Right atrium auricular region (tissue), 2 donors: ENCODE measurements around the gene LSP1. TPM values are rescaled to one million over a fixed set of nuclear protein-coding genes. Genes with fewer than 3 reads are reported as not detected.

Experiments used
- DNase-seq: peaks from one replicate; pipeline ENCODE4 v3.0.0-alpha.2; 2019; ENCODE audit warnings: low spot score
- H3K27ac ChIP-seq, 2 donors: fragments of 200-600 bp; sonication (generic); 1 replicate in 1 of 2; 2 replicates in 1 of 2; pipeline ENCODE4 v1.5.1; 2016 to 2019
- H3K27me3 ChIP-seq, 2 donors: fragments of 200-600 bp; sonication (generic); one replicate each; pipeline versions ENCODE4 v1.5.1 to v1.6.0; 2017 to 2019
- H3K36me3 ChIP-seq: fragments of 200-600 bp; sonication (generic); one replicate; pipeline ENCODE4 v1.5.1; 2016
- H3K4me1 ChIP-seq, 2 donors: fragments of 200-600 bp; sonication (generic); one replicate each; pipeline versions ENCODE4 v1.5.1 to v1.6.0; 2017 to 2019
- H3K4me3 ChIP-seq, 2 donors: fragments of 200-600 bp; sonication (generic); 1 replicate in 1 of 2; 2 replicates in 1 of 2; pipeline ENCODE4 v1.5.1; 2017 to 2019; ENCODE audit warnings: mild to moderate bottlenecking in 1 of 2, moderate library complexity in 1 of 2
- H3K9me3 ChIP-seq, 2 donors: fragments of 200-600 bp; sonication (generic); one replicate each; pipeline ENCODE4 v1.5.1; 2019
- CTCF ChIP-seq, 2 donors: fragments of 200-600 bp; sonication (generic); IDR thresholded peaks; one replicate each; pipeline ENCODE4 v1.5.1; 2019; ENCODE audit warnings: antibody characterized with exemption in 2 of 2
- total RNA-seq, 2 donors: library from RNA; depleted of rRNA; stranded (reverse); fragments of >200 nt; gene quantifications; one replicate each; pipeline ENCODE4 v1.1.0, GENCODE V29; 2016

Gene LSP1
- total RNA-seq, 2 donors from 2014 or later, result 7.9 to 12.1 TPM

- H3K4me1 ChIP-seq, result peaks cover 0 to 6% of the 10 kb centered on the region in 2 donors
- no peaks in the 10 kb centered on the region for H3K27me3 ChIP-seq
- H3K9me3 ChIP-seq, result no peaks in the 10 kb centered on the region
- DNase-seq, result no peak
- H3K36me3 ChIP-seq, result peaks cover 5% of the 10 kb centered on the region
- H3K27ac ChIP-seq, result no peak within 1 kb of the TSS
- H3K4me3 ChIP-seq, result no peak within 1 kb of the TSS
- TF ChIP-seq CTCF (IDR thresholded peaks at IDR 0.05), result no peak
These were observed 38.9 kb downstream of the LSP1 start, which contains the start of gene PRR33 for GRCh38 chr11:1891831-1892115. TSS of gene PRR33 (minus strand) at chr11:1891895. CDS start at chr11:1890584, 1,311 bp downstream.

GRCh38 chr11:1892116-1892515 lies 39.2 kb downstream of the LSP1 start:
- H3K36me3 ChIP-seq, result peaks cover 5% of the 10 kb centered on the region
- no peak overlapping the region for H3K4me3 ChIP-seq
- no peak for TF ChIP-seq CTCF (IDR thresholded peaks at IDR 0.05)
- H3K27ac ChIP-seq, result no peak overlapping the region
- no peaks in the 10 kb centered on the region for H3K9me3 ChIP-seq
- DNase-seq, result no peak
- no peaks in the 10 kb centered on the region for H3K27me3 ChIP-seq
- peaks cover 0 to 6% of the 10 kb centered on the region in 2 donors for H3K4me1 ChIP-seq

DNA sequence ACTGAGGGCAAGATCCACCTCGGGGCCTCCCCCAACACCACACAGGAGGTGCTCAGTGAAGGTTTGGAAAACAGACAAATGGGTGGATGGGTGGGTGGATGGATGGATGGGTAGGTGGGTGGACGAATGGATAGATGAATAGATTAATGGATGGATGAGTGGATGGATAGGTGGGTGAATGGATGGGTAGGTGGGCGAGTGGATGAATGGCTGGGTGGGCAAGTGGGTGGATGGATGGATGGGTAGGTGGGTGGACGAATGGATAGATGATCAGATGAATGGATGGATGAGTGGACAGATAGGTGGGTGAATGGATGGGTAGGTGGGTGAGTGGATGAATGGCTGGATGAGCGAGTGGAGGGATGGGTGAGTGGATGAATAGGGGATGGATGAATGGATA lies 39.7 kb downstream of the LSP1 start:
- H3K9me3 ChIP-seq, result no peaks in the 10 kb centered on the region
- no peak overlapping the region for H3K27ac ChIP-seq
- no peaks in the 10 kb centered on the region for H3K27me3 ChIP-seq
- H3K4me1 ChIP-seq, result peaks cover 0 to 6% of the 10 kb centered on the region in 2 donors
- no peak overlapping the region for H3K4me3 ChIP-seq
- no peak for DNase-seq
- TF ChIP-seq CTCF (IDR thresholded peaks at IDR 0.05), result no peak
- H3K36me3 ChIP-seq, result peaks cover 5% of the 10 kb centered on the region

DNA sequence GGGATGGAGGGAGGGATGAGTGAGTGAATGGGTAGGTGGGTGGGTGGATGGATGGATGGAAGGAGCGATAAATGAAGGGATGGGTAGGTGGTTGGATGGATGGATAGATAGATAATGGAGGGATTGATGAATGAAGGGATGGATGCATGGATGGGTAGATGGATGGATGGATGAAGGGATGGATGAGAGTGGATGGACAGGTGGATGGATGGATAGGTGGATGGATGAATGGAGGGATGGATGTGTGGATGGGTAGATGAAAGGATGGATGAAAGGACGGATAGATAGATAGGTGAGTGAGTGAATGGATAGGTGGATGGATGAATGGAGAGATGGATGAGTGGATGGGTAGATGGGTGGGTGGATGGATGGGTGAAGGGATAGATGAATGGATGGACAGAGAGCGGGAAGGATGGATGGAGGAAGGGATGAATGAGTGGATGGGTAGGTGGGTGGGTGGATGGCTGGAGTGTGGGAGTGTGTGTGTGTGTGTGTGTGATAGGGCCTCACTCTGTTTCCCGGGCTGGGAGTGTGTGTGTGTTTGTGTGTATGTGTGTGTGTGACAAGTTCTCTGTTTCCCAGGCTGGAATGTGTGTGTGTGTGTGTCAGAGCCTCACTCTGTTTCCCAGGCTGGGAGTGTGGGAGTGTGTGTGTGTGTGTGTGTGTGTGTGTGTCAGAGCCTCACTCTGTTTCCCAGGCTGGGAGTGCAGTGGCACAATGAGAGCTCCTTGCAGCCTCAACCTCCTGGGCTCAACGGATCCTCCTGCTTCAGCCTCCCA lies 40.9 kb downstream of the LSP1 start:
- Histone ChIP-seq H3K4me3 (no peak overlapping the region), H3K36me3 (no peaks in the 10 kb centered on the region), H3K27ac (no peak overlapping the region), H3K4me1 (no peaks in the 10 kb centered on the region), H3K27me3 (no peaks in the 10 kb centered on the region), H3K9me3 (no peaks in the 10 kb centered on the region)
- no peak for TF ChIP-seq CTCF (IDR thresholded peaks at IDR 0.05)
- no peak for DNase-seq

DNA sequence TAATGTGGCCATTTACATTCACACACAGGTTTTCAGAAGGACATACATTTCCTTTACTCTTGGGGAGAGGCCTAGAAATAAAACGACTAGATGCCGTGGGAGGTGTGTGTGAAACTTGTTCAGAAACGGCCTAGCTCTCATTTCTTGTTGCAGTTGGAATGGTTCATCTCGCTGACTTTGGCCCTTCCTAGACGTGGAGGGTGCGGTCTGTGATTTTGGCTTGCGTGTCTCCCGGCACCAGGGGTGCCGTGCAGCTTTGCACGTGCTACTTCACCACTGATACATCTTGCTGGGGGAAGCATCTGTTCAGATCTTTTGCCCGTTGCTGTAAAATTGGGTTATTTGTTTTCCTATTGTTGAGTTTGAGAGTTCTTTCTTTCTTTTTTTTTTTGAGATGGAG lies 41.9 kb downstream of the LSP1 start:
- Histone ChIP-seq H3K36me3 (no peaks in the 10 kb centered on the region), H3K27me3 (no peaks in the 10 kb centered on the region), H3K27ac (no peak overlapping the region), H3K4me1 (no peaks in the 10 kb centered on the region), H3K9me3 (no peaks in the 10 kb centered on the region), H3K4me3 (no peak overlapping the region)
- TF ChIP-seq CTCF (IDR thresholded peaks at IDR 0.05), result no peak
- DNase-seq, result no peak

DNA sequence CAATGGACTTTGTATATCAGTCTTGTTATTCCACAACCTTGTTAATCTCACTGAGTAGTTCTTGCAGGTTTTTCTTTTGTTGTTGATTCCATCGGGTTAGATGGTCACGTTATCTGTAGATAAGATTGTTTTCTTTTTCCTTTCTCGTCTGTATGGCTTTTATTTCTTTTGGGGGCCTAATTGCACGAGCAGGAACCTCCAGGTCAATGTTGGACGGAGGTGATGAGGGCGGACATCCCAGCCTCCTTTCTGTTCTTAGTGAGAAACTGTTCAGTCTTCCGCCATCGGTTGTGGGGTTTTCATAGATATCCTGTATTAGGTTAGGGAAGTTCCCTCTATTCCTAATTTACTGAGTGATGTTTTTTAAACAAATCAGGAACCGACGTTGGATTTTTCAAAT lies 43.6 kb downstream of the LSP1 start:
- no peak for DNase-seq
- Histone ChIP-seq H3K4me3 (no peak overlapping the region), H3K9me3 (no peaks in the 10 kb centered on the region), H3K27me3 (no peaks in the 10 kb centered on the region), H3K27ac (no peak overlapping the region), H3K36me3 (no peaks in the 10 kb centered on the region), H3K4me1 (no peaks in the 10 kb centered on the region)
- no peak for TF ChIP-seq CTCF (IDR thresholded peaks at IDR 0.05)
